PFSK-1 (cell line): ENCODE data around the gene NRG3.

ENCODE experiments used
- FOXP2 ChIP-seq: optimal IDR thresholded peaks from 2 replicates; pipeline ENCODE3; 2011; ENCODE audit warnings: borderline replicate concordance, control low read depth, inconsistent platforms; ENCODE audit not compliant: insufficient read depth; ENCODE audit errors: extremely low read length, extremely low read depth
- POLR2AphosphoS5 ChIP-seq: IDR thresholded peaks from 2 replicates; pipeline ENCODE4 v1.6.1; 2012; ENCODE audit warnings: low read depth, mild to moderate bottlenecking, control low read depth, low read length, moderate library complexity
- REST ChIP-seq, 2 experiments: IDR thresholded peaks; 2 replicates each; pipeline versions ENCODE4 v1.6.1 to v1.8.0; 2011 to 2012; ENCODE audit warnings: low read depth in 2 of 2, low read length in 2 of 2, control low read depth in 1 of 2, inconsistent platforms in 1 of 2, mild to moderate bottlenecking in 1 of 2, moderate library complexity in 1 of 2; ENCODE audit not compliant: insufficient read depth in 1 of 2
- TAF1 ChIP-seq: IDR thresholded peaks from 2 replicates; pipeline ENCODE4 v1.6.1; 2012; ENCODE audit warnings: low read length, control low read depth, borderline replicate concordance; ENCODE audit not compliant: insufficient read depth

GRCh38 chr10:82252081-82252480 lies 377.1 kb downstream of the NRG3 start:
- TF ChIP-seq FOXP2 (no peak), TAF1 (no peak), POLR2AphosphoS5 (no peak), REST (IDR thresholded peaks at IDR 0.05; ENCODE audit: insufficient read depth in 1 of 2, low read depth in 2 of 2, low read length in 2 of 2) (no peak)
